ENCODE measurements around the gene SYNC. TPM values are rescaled to one million over a fixed set of nuclear protein-coding genes. Genes with fewer than 3 reads are reported as not detected.

SYNC gene
- total RNA-seq, 1 experiment from 2014 or later = 0.20 TPM

DNA sequence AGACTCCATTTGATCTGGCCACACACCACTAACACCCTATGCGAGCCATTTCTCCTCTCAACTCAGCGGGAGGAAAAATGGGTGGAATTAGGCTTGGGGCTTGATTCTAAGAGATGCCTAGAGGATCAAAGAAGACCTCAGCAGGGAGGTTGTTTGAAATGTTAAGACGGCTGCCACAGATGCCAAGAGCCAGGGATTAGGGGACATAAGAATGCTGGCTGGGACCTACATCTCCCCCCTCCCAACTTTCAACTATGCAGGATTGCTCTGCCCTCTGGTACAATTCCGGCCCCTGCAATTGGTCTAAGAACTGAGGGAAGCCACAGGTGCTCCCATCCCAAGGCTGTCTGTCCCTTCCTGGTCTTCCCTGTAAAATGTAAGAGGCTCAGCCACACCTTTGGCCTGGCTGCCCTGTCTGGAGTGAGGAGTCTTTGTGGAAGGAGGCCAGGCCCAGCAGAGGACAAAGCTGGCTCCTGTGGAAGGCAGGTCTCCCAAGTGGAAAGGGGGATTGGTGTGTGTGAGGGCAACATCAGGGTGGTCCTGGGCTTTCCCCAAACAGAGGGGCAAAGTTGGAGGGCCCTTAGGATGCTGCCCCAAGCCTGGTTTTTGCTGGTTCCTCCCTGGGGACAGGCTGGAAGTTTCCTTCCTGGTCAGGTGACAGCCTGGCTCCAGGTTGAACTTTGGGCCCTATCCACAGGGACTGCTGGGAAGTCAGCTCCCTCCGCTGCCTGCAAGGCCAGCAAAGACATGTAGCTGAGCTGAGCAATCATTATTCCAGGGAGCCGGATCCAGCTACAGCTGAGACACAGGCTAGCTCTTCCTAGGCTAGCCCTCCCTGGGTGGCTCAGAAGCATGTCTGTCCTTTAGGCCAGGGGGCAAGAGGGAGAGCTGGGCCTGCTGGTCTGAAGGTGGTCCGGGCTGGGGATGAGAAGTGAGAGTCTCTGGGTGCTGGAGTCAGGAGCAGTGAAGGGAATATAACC is 34.5 kb upstream of the SYNC start:
- no peak overlapping the region for H3K4me3 ChIP-seq (ENCODE audit: low read depth, low read length)

DNA sequence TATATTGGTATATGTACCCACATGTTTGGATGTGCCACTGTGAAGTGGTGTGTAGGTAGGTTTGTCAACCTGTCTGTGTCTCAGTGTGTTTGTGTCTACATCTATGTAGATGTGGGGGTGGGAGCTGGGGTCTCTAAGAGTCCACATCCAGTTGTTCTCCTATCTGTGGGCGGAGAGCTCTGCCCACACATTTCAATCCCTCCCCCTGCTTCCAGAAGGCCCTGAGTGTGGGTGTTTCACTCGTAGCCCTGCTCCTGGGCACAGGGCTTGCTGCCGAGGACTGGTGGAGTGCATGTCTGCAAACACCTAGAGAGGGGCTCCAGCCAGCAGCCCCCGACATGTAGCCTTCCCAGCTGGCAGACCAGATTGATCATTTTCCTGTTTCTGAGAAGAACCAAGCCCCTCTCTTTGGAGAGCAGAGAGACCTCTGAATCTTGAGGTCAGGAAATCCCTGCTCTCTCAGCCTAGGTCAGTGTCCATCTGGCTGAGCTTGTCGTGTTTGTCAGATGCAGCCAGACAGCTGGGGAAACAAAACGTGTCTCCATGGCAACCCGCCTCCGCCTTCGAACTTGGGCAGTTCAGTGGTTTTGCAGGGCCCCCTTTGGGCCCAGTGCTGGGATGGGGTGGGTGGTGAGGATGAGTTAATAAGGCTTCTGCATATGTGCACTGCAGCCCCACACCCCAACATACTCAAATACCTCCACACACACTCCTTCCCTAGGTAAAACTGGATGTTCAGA is 31.2 kb upstream of the SYNC start:
- ChIA-PET POLR2A (interaction anchor here (0.5 kb wide), 1 partner anchor 21 kb away, joined by 4 read pairs; no protein-coding TSS in a partner anchor), CTCF (no interaction called here)
- Mint-ChIP-seq H3K27ac (ENCODE audit: unreplicated experiment) (no peak overlapping the region), H3K36me3 (ENCODE audit: insufficient read depth, unreplicated experiment) (peaks cover 8% of the 10 kb centered on the region), H3K4me1 (ENCODE audit: low read depth, unreplicated experiment) (peaks cover 23% of the 10 kb centered on the region), H3K4me3 (ENCODE audit: unreplicated experiment) (no peak overlapping the region), H3K9me3 (ENCODE audit: unreplicated experiment) (no peaks in the 10 kb centered on the region), H3K27me3 (ENCODE audit: insufficient read depth, unreplicated experiment) (no peaks in the 10 kb centered on the region)
- H3K4me3 ChIP-seq (ENCODE audit: low read depth, low read length) = no peak overlapping the region
- H3K36me3 ChIP-seq (ENCODE audit: control insufficient read depth, insufficient read depth, low read length) = no peaks in the 10 kb centered on the region
- intact Hi-C loops (cut with micrococcal nuclease; ENCODE audit: unreplicated experiment) = no loop called here
- no peak for DNase-seq
- no peaks in the 10 kb centered on the region for H3K9me3 ChIP-seq
- TF ChIP-seq, protein P1, sequence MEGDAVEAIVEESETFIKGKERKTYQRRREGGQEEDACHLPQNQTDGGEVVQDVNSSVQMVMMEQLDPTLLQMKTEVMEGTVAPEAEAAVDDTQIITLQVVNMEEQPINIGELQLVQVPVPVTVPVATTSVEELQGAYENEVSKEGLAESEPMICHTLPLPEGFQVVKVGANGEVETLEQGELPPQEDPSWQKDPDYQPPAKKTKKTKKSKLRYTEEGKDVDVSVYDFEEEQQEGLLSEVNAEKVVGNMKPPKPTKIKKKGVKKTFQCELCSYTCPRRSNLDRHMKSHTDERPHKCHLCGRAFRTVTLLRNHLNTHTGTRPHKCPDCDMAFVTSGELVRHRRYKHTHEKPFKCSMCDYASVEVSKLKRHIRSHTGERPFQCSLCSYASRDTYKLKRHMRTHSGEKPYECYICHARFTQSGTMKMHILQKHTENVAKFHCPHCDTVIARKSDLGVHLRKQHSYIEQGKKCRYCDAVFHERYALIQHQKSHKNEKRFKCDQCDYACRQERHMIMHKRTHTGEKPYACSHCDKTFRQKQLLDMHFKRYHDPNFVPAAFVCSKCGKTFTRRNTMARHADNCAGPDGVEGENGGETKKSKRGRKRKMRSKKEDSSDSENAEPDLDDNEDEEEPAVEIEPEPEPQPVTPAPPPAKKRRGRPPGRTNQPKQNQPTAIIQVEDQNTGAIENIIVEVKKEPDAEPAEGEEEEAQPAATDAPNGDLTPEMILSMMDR (IDR thresholded peaks at IDR 0.05; ENCODE audit: insufficient read depth in 1 of 2, low read depth in 1 of 2, low read length in 1 of 2, severe bottlenecking in 1 of 2, unreplicated experiment in 1 of 2) = no peak
- H3K4me1 ChIP-seq = peaks cover 13% of the 10 kb centered on the region
- no TSS peak for BruUV-seq (replicated peaks)
- no peaks in the 10 kb centered on the region for H3K27me3 ChIP-seq (replicated peaks; ENCODE audit: control insufficient read depth, insufficient read depth, low read length)

More for the DNA sequence above, 34.5 kb upstream of the SYNC start:
- Histone ChIP-seq H3K4me1 (peaks cover 26% of the 10 kb centered on the region), H3K36me3 (ENCODE audit: control insufficient read depth, insufficient read depth, low read length) (no peaks in the 10 kb centered on the region), H3K9me3 (no peaks in the 10 kb centered on the region), H3K27me3 (replicated peaks; ENCODE audit: control insufficient read depth, insufficient read depth, low read length) (no peaks in the 10 kb centered on the region)
- H3K27me3 Mint-ChIP-seq (ENCODE audit: insufficient read depth, unreplicated experiment) = no peaks in the 10 kb centered on the region
- BruUV-seq (replicated peaks) = no TSS peak
- CTCF ChIA-PET = interaction anchor here (0.5 to 0.9 kb wide), 3 partner anchors 8 to 289 kb away, joined by 3 to 5 read pairs (median 3); no protein-coding TSS in a partner anchor
- no peak overlapping the region for H3K4me3 Mint-ChIP-seq (ENCODE audit: unreplicated experiment)
- intact Hi-C loops (cut with micrococcal nuclease; ENCODE audit: unreplicated experiment) = loop anchor here (1.0 to 2.0 kb wide), 2 partner anchors 20 to 38 kb away; no protein-coding TSS in a partner anchor
- peak; percentile 63 to 74 for DNase-seq
- peaks cover 14% of the 10 kb centered on the region for H3K4me1 Mint-ChIP-seq (ENCODE audit: low read depth, unreplicated experiment)
- TF ChIP-seq, protein P1 (IDR thresholded peaks at IDR 0.05; ENCODE audit: insufficient read depth in 1 of 2, low read depth in 1 of 2, low read length in 1 of 2, severe bottlenecking in 1 of 2, unreplicated experiment in 1 of 2) = no peak
- H3K27ac Mint-ChIP-seq (ENCODE audit: unreplicated experiment) = peak overlapping the region; percentile 67
- H3K36me3 Mint-ChIP-seq (ENCODE audit: insufficient read depth, unreplicated experiment) = peaks cover 8% of the 10 kb centered on the region
- H3K9me3 Mint-ChIP-seq (ENCODE audit: unreplicated experiment) = no peaks in the 10 kb centered on the region
- POLR2A ChIA-PET = no interaction called here
